H9 (cell line): ENCODE data around the gene CATSPERE. TPM values are rescaled to one million over a fixed set of nuclear protein-coding genes. Genes with fewer than 3 reads are reported as not detected.
"Not testable (repeated sequence)": the region's sequence is repeated elsewhere in the genome, so short reads cannot be mapped to it uniquely, and the experiment has no call there.

Experiments used
- DNase-seq: peaks from one replicate; pipeline ENCODE4 v3.0.0-alpha.2; 2017
- H2AFZ ChIP-seq: one replicate; pipeline ENCODE4 v1.6.1; 2013; ENCODE audit warnings: mild to moderate bottlenecking, low read length, control low read depth, moderate library complexity
- H2AK5ac ChIP-seq: 2 replicates; pipeline ENCODE4 v1.6.1; 2013; ENCODE audit warnings: low read length, control low read depth, mixed read lengths; ENCODE audit not compliant: insufficient read length
- H2BK120ac ChIP-seq: one replicate; pipeline ENCODE4 v1.6.1; 2013; ENCODE audit warnings: low read depth, mild to moderate bottlenecking, low read length, control low read depth, inconsistent platforms; ENCODE audit not compliant: poor library complexity, severe bottlenecking
- H2BK12ac ChIP-seq: 2 replicates; pipeline ENCODE4 v1.6.1; 2013; ENCODE audit warnings: low read length, control low read depth, mixed read lengths, low read depth; ENCODE audit not compliant: insufficient read length
- H2BK15ac ChIP-seq: 2 replicates; pipeline ENCODE4 v1.6.1; 2013; ENCODE audit warnings: low read depth, low read length, control low read depth
- H2BK20ac ChIP-seq: one replicate; pipeline ENCODE4 v1.6.1; 2013; ENCODE audit warnings: low read depth, mild to moderate bottlenecking, low read length, control low read depth, inconsistent platforms; ENCODE audit not compliant: poor library complexity, severe bottlenecking
- H2BK5ac ChIP-seq: 2 replicates; pipeline ENCODE4 v1.6.1; 2013; ENCODE audit warnings: low read length, control low read depth, mixed read lengths; ENCODE audit not compliant: insufficient read length
- H3K14ac ChIP-seq: 2 replicates; pipeline ENCODE4 v1.6.1; 2013; ENCODE audit warnings: low read length, control low read depth; ENCODE audit not compliant: insufficient read depth
- H3K18ac ChIP-seq: 2 replicates; pipeline ENCODE4 v1.6.1; 2013; ENCODE audit warnings: low read depth, mild to moderate bottlenecking, mixed read lengths, low read length, control low read depth; ENCODE audit not compliant: insufficient read length
- H3K23ac ChIP-seq: 2 replicates; pipeline ENCODE4 v1.6.1; 2013; ENCODE audit warnings: low read length, control low read depth, mixed read lengths, low read depth; ENCODE audit not compliant: insufficient read length
- H3K23me2 ChIP-seq: 2 replicates; pipeline ENCODE4 v1.6.1; 2013; ENCODE audit warnings: low read depth, mild to moderate bottlenecking, mixed read lengths, low read length, control low read depth; ENCODE audit not compliant: insufficient read length, poor library complexity, severe bottlenecking
- H3K27ac ChIP-seq: 2 replicates; pipeline ENCODE4 v1.5.1; 2013; ENCODE audit warnings: low read length, control low read depth, mixed read lengths, low read depth; ENCODE audit not compliant: insufficient read length
- H3K27me3 ChIP-seq: 2 replicates; pipeline ENCODE4 v1.6.1; 2013; ENCODE audit warnings: low read length, control low read depth, inconsistent platforms; ENCODE audit not compliant: insufficient read depth
- H3K4ac ChIP-seq: 2 replicates; pipeline ENCODE4 v1.6.1; 2013; ENCODE audit warnings: low read depth, mild to moderate bottlenecking, control low read depth, inconsistent platforms, low read length, moderate library complexity
- H3K4me1 ChIP-seq: 2 replicates; pipeline ENCODE4 v1.6.1; 2013; ENCODE audit warnings: low read length, control low read depth, inconsistent platforms; ENCODE audit not compliant: insufficient read depth
- H3K4me2 ChIP-seq: 2 replicates; pipeline ENCODE4 v1.6.1; 2013; ENCODE audit warnings: low read length, control low read depth, mixed read lengths; ENCODE audit not compliant: insufficient read length, insufficient read depth
- H3K56ac ChIP-seq: 2 replicates; pipeline ENCODE4 v1.6.1; 2013; ENCODE audit warnings: low read depth, mild to moderate bottlenecking, mixed read lengths, low read length, control low read depth; ENCODE audit not compliant: insufficient read length
- H3K79me1 ChIP-seq: 2 replicates; pipeline ENCODE4 v1.6.1; 2013; ENCODE audit warnings: low read depth, mild to moderate bottlenecking, moderate library complexity, low read length, control low read depth, inconsistent platforms; ENCODE audit not compliant: insufficient read depth, poor library complexity, severe bottlenecking
- H3K79me2 ChIP-seq: 2 replicates; pipeline ENCODE4 v1.6.1; 2013; ENCODE audit warnings: low read length, control low read depth, inconsistent platforms; ENCODE audit not compliant: insufficient read depth
- H3K9ac ChIP-seq: 2 replicates; pipeline ENCODE4 v1.6.1; 2013; ENCODE audit warnings: low read length, control low read depth, mixed read lengths; ENCODE audit not compliant: insufficient read length; ENCODE audit errors: extremely low read depth
- H3K9me3 ChIP-seq: one replicate; pipeline ENCODE4 v1.6.1; 2013; ENCODE audit warnings: low read depth, low read length, inconsistent platforms; ENCODE audit not compliant: control insufficient read depth
- H3T11ph ChIP-seq: one replicate; pipeline ENCODE4 v1.6.1; 2013; ENCODE audit warnings: mild to moderate bottlenecking, low read length, control low read depth, inconsistent platforms
- H4K20me1 ChIP-seq: one replicate; pipeline ENCODE4 v1.6.1; 2013; ENCODE audit not compliant: control insufficient read depth, insufficient read length, insufficient read depth
- H4K5ac ChIP-seq: 2 replicates; pipeline ENCODE4 v1.6.1; 2013; ENCODE audit warnings: low read depth, mild to moderate bottlenecking, mixed read lengths, low read length, control low read depth; ENCODE audit not compliant: insufficient read length
- H4K8ac ChIP-seq: replicated peaks from 2 replicates; pipeline ENCODE4 v1.6.1; 2013; ENCODE audit warnings: low read length, control low read depth, mixed read lengths, low read depth; ENCODE audit not compliant: insufficient read length
- H4K91ac ChIP-seq: 2 replicates; pipeline ENCODE4 v1.6.1; 2013; ENCODE audit warnings: low read depth, mild to moderate bottlenecking, moderate library complexity, mixed read lengths, low read length, control low read depth; ENCODE audit not compliant: insufficient read length
- H3K27ac Mint-ChIP-seq, 3 experiments: 2 replicates in 2 of 3; 3 replicates in 1 of 3; pipeline ENCODE4 v1.8.0; 2020 to 2021; ENCODE audit warnings: mixed read lengths in 3 of 3, mild to moderate bottlenecking in 1 of 3, moderate library complexity in 1 of 3
- H3K27me3 Mint-ChIP-seq: 2 replicates; pipeline ENCODE4 v1.8.0; 2021; ENCODE audit warnings: low read depth, mild to moderate bottlenecking, moderate library complexity, mixed read lengths
- H3K36me3 Mint-ChIP-seq, 3 experiments: 2 replicates in 2 of 3; 3 replicates in 1 of 3; pipeline ENCODE4 v1.8.0; 2020 to 2021; ENCODE audit warnings: low read depth in 3 of 3, mixed read lengths in 3 of 3; ENCODE audit not compliant: insufficient read depth in 1 of 3
- H3K4me1 Mint-ChIP-seq, 2 experiments: 2 replicates each; pipeline ENCODE4 v1.8.0; 2020; ENCODE audit warnings: mixed read lengths in 2 of 2
- H3K4me3 Mint-ChIP-seq, 2 experiments: 2 replicates in 1 of 2; 3 replicates in 1 of 2; pipeline ENCODE4 v1.8.0; 2020 to 2021; ENCODE audit warnings: mild to moderate bottlenecking in 2 of 2, mixed read lengths in 2 of 2, moderate library complexity in 1 of 2
- H3K9me3 Mint-ChIP-seq, 2 experiments: 2 replicates in 1 of 2; 3 replicates in 1 of 2; pipeline ENCODE4 v1.8.0; 2020; ENCODE audit warnings: mild to moderate bottlenecking in 2 of 2, mixed read lengths in 2 of 2, moderate library complexity in 1 of 2
- WGBS: extraction: QIAGEN DNeasy Blood & Tissue Kit; methylation state at CpG from one replicate; pipeline ENCODE4 v1.1.7; 2013; ENCODE audit warnings: missing lambda C conversion rate, low lambda C conversion rate, mixed read lengths; ENCODE audit not compliant: insufficient read length; ENCODE audit errors: extremely low coverage; 5-methylcytosine and 5-hydroxymethylcytosine counted together
- total RNA-seq: library from RNA; stranded (reverse); gene quantifications from 2 replicates; pipeline ENCODE4 v1.2.1, GENCODE V29; 2021
- TF ChIP-seq, protein P1 (sequence below): fragments of 200-600 bp; sonication (generic); conservative IDR thresholded peaks from 3 replicates; pipeline ENCODE4 v1.8.0; 2021; ENCODE audit warnings: antibody characterized with exemption, mild to moderate bottlenecking

The CATSPERE gene
- total RNA-seq, 1 experiment from 2014 or later, result 0.31 TPM

DNA sequence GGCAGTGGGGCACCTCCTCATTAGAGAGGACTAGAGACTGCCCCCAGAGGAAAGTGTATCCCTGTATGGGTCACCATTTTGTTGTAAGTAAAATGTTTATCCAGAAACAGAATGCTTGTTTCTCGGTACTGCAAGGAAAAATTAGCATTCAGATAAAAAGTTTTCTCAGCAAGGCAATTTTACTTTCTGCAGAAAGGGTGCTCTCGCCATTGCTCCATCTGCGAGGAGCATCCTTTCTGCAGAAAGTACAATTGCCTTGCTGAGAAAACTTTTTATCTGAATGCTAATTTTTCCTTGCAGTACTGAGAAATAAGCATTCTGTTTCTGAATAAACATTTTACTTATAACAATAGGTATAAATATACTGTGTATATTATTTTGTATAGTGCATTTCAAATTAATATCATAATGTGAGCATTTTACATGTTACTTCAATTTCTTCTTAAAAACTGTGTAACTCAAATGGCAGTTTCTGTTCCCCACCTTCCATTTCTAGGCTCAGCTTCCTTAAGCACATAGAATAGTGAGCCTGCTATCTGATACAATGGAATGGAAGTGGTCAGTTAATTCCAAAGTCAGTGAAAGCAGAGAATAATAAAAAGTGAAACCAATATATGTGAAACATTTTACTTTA lies 115.3 kb downstream of the CATSPERE start:
- H3K9me3 Mint-ChIP-seq, result peaks cover 47 to 48% of the 10 kb centered on the region in 2 experiments
- Histone ChIP-seq H4K91ac (no peak overlapping the region), H3K56ac (no peak overlapping the region), H4K8ac (no peak overlapping the region), H3K9ac (no peak overlapping the region), H2BK12ac (no peak overlapping the region), H2AK5ac (no peak overlapping the region), H4K20me1 (no peaks in the 10 kb centered on the region), H3K14ac (no peak overlapping the region), H3T11ph (no peak overlapping the region), H4K5ac (no peak overlapping the region), H3K23me2 (no peaks in the 10 kb centered on the region), H3K4me1 (no peaks in the 10 kb centered on the region), H3K9me3 (peaks cover 23% of the 10 kb centered on the region), H2AFZ (no peak overlapping the region), H3K79me2 (no peaks in the 10 kb centered on the region), H3K4ac (no peak overlapping the region), H2BK120ac (no peak overlapping the region), H3K4me2 (no peak overlapping the region), H3K18ac (no peak overlapping the region), H3K79me1 (no peaks in the 10 kb centered on the region), H2BK15ac (no peak overlapping the region), H3K27me3 (no peaks in the 10 kb centered on the region), H3K23ac (no peak overlapping the region), H2BK5ac (no peak overlapping the region), H3K27ac (no peak overlapping the region), H2BK20ac (no peak overlapping the region)
- H3K36me3 Mint-ChIP-seq, result peaks cover 20 to 35% (median 31%) of the 10 kb centered on the region in 3 experiments
- TF ChIP-seq, protein P1, sequence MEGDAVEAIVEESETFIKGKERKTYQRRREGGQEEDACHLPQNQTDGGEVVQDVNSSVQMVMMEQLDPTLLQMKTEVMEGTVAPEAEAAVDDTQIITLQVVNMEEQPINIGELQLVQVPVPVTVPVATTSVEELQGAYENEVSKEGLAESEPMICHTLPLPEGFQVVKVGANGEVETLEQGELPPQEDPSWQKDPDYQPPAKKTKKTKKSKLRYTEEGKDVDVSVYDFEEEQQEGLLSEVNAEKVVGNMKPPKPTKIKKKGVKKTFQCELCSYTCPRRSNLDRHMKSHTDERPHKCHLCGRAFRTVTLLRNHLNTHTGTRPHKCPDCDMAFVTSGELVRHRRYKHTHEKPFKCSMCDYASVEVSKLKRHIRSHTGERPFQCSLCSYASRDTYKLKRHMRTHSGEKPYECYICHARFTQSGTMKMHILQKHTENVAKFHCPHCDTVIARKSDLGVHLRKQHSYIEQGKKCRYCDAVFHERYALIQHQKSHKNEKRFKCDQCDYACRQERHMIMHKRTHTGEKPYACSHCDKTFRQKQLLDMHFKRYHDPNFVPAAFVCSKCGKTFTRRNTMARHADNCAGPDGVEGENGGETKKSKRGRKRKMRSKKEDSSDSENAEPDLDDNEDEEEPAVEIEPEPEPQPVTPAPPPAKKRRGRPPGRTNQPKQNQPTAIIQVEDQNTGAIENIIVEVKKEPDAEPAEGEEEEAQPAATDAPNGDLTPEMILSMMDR, result no peak
- H3K27me3 Mint-ChIP-seq, result no peaks in the 10 kb centered on the region; the same call in 1 of the 2 replicates
- no peak for DNase-seq
- H3K4me1 Mint-ChIP-seq, result no peaks in the 10 kb centered on the region
- no peak overlapping the region for H3K27ac Mint-ChIP-seq
- WGBS, result no CpG with 5 or more reads among the region's 3 CpGs
- no peak overlapping the region for H3K4me3 Mint-ChIP-seq

DNA sequence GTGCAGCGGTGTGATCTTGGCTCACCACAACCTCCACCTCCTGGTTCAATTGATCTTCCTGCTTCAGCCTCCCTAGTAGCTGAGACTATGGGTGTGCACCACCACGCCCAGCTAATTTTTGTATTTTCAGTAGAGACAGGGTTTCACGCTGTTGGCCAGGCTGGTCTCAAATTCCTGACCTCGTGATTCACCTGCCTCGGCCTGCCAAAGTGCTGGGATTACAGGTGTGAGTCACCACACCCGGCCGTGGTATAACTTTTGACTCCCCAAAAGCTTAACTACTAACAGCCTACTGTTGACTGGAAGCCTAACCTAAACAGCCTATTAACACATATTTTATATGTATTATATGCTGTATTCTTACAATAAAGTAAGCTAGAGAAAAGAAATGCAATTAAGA lies 117.1 kb downstream of the CATSPERE start:
- not testable (repeated sequence) for H4K5ac ChIP-seq, H3K27me3 ChIP-seq
- no CpG with 5 or more reads among the region's 7 CpGs for WGBS

More for the DNA sequence above, 117.1 kb downstream of the CATSPERE start:
- not testable (repeated sequence) for H3K56ac ChIP-seq, H3K9ac ChIP-seq, H3K14ac ChIP-seq, H3K27ac ChIP-seq, H2AK5ac ChIP-seq, H3K23ac ChIP-seq, H3K4me2 ChIP-seq, H2AFZ ChIP-seq, H3K79me1 ChIP-seq, DNase-seq, H3K27ac Mint-ChIP-seq, H2BK20ac ChIP-seq, H4K20me1 ChIP-seq, H3K4ac ChIP-seq, H3K4me3 Mint-ChIP-seq, H2BK120ac ChIP-seq, H3K23me2 ChIP-seq, H4K91ac ChIP-seq, H2BK12ac ChIP-seq, H3K4me1 Mint-ChIP-seq, H3T11ph ChIP-seq, H3K27me3 Mint-ChIP-seq, H2BK15ac ChIP-seq, H3K79me2 ChIP-seq, H3K18ac ChIP-seq, H4K8ac ChIP-seq, H2BK5ac ChIP-seq, H3K4me1 ChIP-seq
- Mint-ChIP-seq H3K9me3 (peaks cover 41 to 43% of the 10 kb centered on the region in 2 experiments), H3K36me3 (peaks cover 17 to 31% (median 30%) of the 10 kb centered on the region in 3 experiments)
- H3K9me3 ChIP-seq, result peaks cover 22% of the 10 kb centered on the region
